Stimulated activated CD8-positive, alpha-beta memory T cell treated with anti-CD3 and anti-CD28 coated beads, Interleukin-4, amount 100 ng/mL, for 1 hour (primary cell): ENCODE data around the gene ZNF646.
A peak's percentile ranks its signal among the peaks of the same experiment; 100 is the strongest.

Experiments used
- DNase-seq, 2 donors: peaks; one replicate each; pipeline ENCODE4 v3.0.0-alpha.2; 2020; ENCODE audit warnings: low read depth in 2 of 2, low spot score in 1 of 2

The ZNF646 gene

DNA sequence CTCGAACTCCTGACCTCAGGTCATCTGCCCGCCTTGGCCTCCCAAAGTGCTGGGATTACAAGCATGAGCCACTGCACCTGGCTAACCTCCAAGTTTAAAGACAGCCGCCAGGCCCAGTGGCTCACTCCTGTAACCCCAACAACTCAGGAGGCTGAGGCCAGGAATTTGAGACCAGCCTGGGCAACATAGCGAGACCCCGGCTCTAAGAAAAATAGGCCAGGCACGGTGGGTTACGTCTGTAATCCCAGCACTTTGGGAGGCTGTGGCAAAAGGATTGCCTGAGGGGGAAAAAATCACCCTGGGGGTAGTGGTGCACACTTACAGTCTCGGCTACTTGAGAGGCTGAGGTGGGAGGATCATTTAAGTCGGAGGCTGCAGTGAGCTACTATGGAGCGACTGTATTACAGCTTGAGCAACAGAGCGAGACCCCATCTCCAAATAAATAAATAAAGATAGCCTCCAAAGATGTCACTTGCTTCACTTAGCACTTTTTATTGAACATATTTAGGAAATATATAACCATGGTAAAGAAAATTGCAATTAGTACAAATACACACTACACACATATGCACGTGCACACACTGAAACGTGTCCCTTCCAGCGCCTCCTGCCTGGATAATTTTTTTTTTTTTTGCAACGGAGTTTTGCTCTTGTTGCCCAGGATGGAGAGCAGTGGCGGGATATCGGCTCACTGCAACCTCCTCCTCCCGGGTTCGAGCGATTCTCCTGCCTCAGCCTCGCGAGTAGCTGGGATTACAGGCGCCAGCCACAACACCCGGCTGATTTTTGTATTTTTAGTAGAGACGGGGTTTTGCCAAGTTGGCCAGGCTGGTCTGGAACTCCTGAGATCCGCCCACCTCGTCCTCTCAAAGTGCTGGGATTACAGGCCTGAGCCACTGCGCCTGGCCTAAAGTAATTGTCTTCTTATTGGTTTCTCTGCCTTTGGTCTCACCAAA lies 32.6 kb downstream of the ZNF646 start:
- no peak for DNase-seq

GRCh38 chr16:31107465-31107867 lies 33.2 kb downstream of the ZNF646 start:
- no peak for DNase-seq

- peak in 1 of 2 donors; percentile 29 for DNase-seq
Observed at GRCh38 chr16:31108035-31108793, 34.0 kb downstream of the ZNF646 start, which contains the start of gene BCKDK. BCKDK (plus strand) TSS chr16:31108386; CDS start chr16:31109224, 838 bp downstream.

GRCh38 chr16:31108794-31109558 lies 34.8 kb downstream of the ZNF646 start:
- no peak for DNase-seq

DNA sequence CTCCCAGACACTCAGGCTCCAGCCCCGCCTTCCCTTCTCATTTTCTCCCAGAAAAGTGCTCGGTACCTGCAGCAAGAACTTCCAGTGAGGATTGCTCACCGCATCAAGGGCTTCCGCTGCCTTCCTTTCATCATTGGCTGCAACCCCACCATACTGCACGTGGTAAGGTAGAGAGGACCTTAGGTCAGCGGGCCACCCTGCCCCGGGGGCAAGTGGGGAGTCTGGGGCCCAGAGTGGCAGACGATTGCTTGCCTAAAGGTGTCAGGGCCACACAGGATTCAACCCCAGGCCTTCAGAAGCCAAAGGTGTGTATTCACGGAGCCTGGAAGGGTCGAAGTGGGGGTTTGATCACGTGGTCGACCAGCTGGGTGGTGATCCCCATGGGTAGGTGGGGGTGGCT lies 35.4 kb downstream of the ZNF646 start:
- no peak for DNase-seq

GRCh38 chr16:31110106-31111034 lies 36.1 kb downstream of the ZNF646 start:
- DNase-seq: no peak

DNA sequence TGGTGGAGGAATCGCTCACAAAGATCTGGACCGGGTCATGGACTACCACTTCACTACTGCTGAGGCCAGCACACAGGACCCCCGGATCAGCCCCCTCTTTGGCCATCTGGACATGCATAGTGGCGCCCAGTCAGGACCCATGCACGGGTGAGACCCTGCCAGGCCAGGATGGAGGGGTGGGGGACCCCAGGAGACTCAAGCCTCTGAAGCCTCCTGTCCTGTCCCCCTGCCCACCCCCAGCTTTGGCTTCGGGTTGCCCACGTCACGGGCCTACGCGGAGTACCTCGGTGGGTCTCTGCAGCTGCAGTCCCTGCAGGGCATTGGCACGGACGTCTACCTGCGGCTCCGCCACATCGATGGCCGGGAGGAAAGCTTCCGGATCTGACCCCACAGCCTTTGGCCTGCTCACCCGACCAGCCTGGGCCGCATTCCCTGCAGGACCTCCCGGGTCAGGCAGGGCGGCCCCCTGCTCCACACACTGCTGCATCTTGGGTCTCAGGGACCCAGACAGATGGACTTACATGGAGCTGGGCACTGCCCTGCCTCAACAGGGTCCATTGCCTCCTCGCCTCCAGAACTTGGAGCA lies 37.8 kb downstream of the ZNF646 start:
- no peak for DNase-seq

DNA sequence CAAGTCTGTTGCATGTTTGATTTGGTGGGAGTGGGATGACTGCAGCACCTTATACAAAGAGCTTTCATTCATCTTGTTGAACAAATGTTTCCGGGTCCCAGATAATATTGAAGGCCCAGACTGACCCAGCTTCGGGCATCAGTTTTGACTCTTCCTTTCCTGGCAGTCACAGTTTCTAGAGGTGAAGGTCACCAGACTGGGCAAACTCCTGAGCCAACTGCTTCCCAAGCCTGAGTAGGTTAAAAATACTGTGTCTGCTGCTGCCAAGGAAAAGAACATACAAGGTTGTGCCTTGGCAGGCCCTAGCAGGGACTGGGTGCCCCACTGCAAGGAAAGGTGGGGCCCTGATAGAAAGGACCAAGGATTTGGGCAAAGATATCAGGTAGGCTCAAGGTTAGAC lies 38.5 kb downstream of the ZNF646 start:
- no peak for DNase-seq

- no peak for DNase-seq
Observed at GRCh38 chr16:31113121-31114120, 39.2 kb downstream of the ZNF646 start.

DNA sequence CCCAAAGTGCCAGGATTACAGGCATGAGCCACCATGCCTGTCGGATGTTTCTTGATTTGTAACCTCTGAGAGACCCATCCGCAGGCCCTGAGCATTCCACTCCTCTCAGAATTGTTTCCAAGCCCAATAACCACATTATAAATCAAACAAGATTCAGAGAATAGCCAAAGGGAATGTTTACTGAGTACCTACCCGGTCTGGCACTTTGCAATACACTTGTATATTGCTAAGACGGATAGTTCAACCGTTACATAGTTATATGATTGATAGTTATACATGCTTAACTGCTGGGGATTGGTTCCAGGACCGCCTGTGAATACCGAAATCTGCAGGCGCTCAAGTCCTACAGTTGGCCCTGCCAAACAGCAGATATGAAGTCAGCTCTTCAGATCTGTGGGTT lies 40.2 kb downstream of the ZNF646 start:
- no peak for DNase-seq

DNA sequence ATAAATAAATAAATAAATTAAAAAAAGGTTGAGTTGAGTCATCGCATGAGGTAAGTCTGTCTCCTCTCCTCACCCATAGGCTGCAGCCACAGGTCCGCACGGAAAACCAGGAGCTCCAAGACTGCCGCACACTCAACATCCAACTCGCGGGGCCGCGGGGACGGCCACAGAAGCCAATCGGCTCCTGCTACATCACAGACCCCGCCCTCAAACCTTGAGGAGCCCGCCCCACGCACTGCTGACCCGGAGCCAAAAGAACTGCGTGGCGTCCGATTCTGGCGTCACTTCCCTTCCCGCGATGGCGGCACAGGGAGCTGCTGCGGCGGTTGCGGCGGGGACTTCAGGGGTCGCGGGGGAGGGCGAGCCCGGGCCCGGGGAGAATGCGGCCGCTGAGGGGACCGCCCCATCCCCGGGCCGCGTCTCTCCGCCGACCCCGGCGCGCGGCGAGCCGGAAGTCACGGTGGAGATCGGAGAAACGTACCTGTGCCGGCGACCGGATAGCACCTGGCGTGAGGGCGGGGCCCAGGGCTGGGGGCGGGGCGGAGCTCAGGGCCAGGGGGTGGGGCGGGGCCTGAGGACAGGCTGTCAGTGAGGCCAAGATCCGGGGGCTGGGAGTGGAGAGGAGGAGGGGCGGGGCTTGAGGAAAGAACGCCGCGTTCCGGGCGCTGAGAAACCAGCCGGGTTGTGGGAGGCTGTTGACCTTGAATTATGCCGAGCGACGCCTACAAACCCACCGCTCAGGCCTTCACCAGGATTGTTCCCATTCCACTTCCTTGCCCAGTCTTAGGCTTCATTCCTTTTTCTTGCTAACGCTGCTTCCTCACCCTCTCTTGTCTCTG lies 43.4 kb downstream of the ZNF646 start, which contains the start of gene KAT8:
Gene KAT8 (plus strand): TSS at position 281 of the 839 bp plus-strand sequence. CDS start 18 bp downstream, at position 299.
- peak; percentile 92 to 93 for DNase-seq

DNA sequence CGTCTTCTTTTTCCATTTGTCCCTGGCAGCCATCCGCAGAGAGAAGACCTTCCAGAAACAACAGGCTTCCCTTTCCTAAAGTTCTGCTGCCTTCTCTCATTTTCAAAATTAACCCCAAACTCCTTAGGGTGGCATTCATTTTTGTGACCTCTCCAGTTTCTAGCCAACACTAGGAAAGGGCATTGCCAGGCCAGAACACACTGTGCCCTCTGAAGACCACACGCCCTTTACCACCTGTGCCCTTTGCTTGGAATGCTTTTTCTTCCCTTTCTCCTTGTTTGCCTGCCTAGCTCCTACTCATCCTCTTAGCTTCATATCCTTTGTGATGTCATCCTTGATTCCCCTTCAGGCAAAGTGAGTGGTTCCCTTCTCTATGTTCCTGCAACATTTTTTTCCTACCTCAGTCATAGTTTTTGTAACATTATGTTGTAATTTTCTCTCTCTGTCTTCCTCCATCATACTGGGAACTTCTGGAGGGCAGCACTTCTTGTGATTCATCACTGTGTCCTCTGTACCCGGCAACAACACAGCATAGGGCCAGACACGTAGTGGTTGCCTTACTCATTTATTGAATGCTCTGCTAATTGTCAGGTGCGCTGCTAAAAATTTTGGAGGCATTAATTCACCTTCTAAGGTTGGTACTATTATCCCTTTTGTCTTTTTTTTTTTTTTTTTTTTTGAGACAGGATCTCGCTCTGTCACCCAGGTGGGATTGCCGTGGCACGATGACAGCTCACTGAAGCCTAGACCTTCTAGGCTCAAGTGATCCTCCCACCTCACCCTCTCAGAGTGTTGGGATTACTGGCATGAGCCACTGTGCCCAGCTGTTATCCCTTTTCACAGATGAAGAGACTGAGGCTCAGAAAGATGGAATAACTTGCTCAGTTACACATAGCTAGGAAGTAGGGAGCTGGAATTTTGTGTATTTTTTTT lies 44.3 kb downstream of the ZNF646 start:
- no peak for DNase-seq

- DNase-seq: no peak
Observed at GRCh38 chr16:31120129-31120528, 45.9 kb downstream of the ZNF646 start.

GRCh38 chr16:31125844-31126243 lies 51.6 kb downstream of the ZNF646 start:
- no peak for DNase-seq

DNA sequence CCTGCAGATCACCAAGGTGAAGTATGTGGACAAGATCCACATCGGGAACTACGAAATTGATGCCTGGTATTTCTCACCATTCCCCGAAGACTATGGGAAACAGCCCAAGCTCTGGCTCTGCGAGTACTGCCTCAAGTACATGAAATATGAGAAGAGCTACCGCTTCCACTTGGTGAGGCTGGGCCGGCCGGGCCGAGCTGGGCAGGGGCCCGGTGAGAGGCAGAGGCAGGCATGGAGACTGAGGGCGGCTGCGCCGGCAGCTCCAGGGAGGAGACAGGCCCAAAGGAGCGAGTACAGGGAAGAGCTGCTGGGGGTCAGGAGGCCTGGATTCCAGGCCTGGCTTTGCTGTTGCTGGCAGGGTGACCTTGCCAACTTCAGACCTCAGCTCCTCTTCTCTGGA lies 53.0 kb downstream of the ZNF646 start:
- DNase-seq: no peak
